ENCODE measurements around the gene LAMA4. TPM values are rescaled to one million over a fixed set of nuclear protein-coding genes. Genes with fewer than 3 reads are reported as not detected.

LAMA4 gene
- total and polyA plus RNA-seq, 4 donors = 2.1 to 6.0 (median 3.5) TPM

DNA sequence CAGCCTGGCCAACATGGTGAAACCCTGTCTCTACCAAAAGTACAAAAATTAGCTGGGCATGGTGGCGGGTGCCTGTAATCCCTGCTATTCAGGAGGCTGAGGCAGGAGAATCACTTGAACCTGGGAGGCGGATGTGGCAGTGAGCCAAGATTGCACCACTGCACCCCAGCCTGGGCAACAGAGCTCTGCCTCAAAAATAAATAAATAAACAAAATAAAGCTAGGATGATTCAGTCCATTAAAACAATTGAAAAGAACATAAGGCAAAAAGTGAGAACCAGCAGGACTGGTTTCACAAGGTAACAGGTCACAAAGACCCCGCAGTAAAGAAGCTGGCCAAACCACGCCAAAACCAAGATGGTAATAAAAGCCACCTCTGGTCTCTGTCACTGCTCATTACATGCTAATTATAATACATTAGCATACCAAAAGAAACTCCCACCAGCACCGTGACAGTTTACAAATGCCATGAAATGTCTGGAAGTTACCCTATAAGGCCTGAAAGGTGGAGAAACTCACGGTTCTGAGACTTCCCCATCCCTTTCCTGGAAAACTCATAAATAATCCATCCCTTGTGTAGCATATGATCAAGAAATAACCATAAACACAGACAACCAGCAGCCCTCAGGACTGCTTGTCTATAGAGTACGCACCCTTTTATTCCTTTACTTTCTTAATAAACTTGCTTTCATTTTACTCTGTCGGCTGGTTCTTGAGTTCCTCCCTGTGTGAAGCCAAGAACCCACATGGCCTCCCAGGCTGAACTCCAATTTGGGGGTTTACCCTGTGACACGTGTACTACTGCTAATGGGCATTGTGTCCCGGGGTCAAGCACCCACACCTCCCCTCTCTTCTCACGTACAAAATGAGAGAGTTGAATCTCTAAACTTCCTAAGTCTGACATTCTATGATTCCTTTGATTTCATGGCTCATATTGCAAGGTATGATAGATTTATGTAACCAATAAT, 10.2 kb downstream of the LAMA4 start:
- Histone ChIP-seq H3K9ac (ENCODE audit: low read depth in 1 of 2, low read length in 2 of 2) (no peak overlapping the region), H3K4me1 (ENCODE audit: control insufficient read depth in 4 of 4, insufficient read depth in 4 of 4, low read length in 3 of 4) (no peaks in the 10 kb centered on the region), H3K9me3 (ENCODE audit: control insufficient read depth in 4 of 4, low read length in 3 of 4) (no peaks in the 10 kb centered on the region), H3K27me3 (ENCODE audit: control insufficient read depth in 4 of 4, insufficient read depth in 4 of 4, low read length in 3 of 4) (no peaks in the 10 kb centered on the region), H3K4me3 (ENCODE audit: low read depth in 1 of 3, low read length in 3 of 3) (no peak overlapping the region), H3K36me3 (ENCODE audit: control insufficient read depth in 4 of 4, insufficient read depth in 3 of 4, low read depth in 1 of 4, low read length in 3 of 4) (no peaks in the 10 kb centered on the region), H3K27ac (ENCODE audit: low read depth in 1 of 2, low read length in 2 of 2) (peak overlapping the region in 1 of 2 donors; percentile 40)
- TF ChIP-seq RAD21 (IDR thresholded peaks at IDR 0.05) (no peak), HNF4A (conservative IDR thresholded peaks at IDR 0.05) (no peak), TAF1 (conservative IDR thresholded peaks at IDR 0.05) (no peak), RXRA (IDR thresholded peaks at IDR 0.05) (no peak), NR2F2 (IDR thresholded peaks at IDR 0.05) (no peak), FOXA1 (IDR thresholded peaks at IDR 0.05) (no peak), YY1 (IDR thresholded peaks at IDR 0.05) (no peak), GABPA (IDR thresholded peaks at IDR 0.05 in 1 of 2, conservative IDR thresholded peaks at IDR 0.05 in 1 of 2) (no peak), FOXA2 (IDR thresholded peaks at IDR 0.05) (no peak), HNF4G (IDR thresholded peaks at IDR 0.05) (no peak), JUND (IDR thresholded peaks at IDR 0.05) (no peak)
- TF ChIP-seq, protein P1, sequence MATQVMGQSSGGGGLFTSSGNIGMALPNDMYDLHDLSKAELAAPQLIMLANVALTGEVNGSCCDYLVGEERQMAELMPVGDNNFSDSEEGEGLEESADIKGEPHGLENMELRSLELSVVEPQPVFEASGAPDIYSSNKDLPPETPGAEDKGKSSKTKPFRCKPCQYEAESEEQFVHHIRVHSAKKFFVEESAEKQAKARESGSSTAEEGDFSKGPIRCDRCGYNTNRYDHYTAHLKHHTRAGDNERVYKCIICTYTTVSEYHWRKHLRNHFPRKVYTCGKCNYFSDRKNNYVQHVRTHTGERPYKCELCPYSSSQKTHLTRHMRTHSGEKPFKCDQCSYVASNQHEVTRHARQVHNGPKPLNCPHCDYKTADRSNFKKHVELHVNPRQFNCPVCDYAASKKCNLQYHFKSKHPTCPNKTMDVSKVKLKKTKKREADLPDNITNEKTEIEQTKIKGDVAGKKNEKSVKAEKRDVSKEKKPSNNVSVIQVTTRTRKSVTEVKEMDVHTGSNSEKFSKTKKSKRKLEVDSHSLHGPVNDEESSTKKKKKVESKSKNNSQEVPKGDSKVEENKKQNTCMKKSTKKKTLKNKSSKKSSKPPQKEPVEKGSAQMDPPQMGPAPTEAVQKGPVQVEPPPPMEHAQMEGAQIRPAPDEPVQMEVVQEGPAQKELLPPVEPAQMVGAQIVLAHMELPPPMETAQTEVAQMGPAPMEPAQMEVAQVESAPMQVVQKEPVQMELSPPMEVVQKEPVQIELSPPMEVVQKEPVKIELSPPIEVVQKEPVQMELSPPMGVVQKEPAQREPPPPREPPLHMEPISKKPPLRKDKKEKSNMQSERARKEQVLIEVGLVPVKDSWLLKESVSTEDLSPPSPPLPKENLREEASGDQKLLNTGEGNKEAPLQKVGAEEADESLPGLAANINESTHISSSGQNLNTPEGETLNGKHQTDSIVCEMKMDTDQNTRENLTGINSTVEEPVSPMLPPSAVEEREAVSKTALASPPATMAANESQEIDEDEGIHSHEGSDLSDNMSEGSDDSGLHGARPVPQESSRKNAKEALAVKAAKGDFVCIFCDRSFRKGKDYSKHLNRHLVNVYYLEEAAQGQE (IDR thresholded peaks at IDR 0.05) = no peak
- TF ChIP-seq, protein P2, sequence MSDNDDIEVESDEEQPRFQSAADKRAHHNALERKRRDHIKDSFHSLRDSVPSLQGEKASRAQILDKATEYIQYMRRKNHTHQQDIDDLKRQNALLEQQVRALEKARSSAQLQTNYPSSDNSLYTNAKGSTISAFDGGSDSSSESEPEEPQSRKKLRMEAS (IDR thresholded peaks at IDR 0.05) = no peak
- TF ChIP-seq, protein P3, sequence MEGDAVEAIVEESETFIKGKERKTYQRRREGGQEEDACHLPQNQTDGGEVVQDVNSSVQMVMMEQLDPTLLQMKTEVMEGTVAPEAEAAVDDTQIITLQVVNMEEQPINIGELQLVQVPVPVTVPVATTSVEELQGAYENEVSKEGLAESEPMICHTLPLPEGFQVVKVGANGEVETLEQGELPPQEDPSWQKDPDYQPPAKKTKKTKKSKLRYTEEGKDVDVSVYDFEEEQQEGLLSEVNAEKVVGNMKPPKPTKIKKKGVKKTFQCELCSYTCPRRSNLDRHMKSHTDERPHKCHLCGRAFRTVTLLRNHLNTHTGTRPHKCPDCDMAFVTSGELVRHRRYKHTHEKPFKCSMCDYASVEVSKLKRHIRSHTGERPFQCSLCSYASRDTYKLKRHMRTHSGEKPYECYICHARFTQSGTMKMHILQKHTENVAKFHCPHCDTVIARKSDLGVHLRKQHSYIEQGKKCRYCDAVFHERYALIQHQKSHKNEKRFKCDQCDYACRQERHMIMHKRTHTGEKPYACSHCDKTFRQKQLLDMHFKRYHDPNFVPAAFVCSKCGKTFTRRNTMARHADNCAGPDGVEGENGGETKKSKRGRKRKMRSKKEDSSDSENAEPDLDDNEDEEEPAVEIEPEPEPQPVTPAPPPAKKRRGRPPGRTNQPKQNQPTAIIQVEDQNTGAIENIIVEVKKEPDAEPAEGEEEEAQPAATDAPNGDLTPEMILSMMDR (IDR thresholded peaks at IDR 0.05; ENCODE audit: low read depth, low read length, missing input control) = no peak
- TF ChIP-seq, protein P4, sequence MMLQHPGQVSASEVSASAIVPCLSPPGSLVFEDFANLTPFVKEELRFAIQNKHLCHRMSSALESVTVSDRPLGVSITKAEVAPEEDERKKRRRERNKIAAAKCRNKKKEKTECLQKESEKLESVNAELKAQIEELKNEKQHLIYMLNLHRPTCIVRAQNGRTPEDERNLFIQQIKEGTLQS (IDR thresholded peaks at IDR 0.05) = no peak
- TF ChIP-seq, protein P5, sequence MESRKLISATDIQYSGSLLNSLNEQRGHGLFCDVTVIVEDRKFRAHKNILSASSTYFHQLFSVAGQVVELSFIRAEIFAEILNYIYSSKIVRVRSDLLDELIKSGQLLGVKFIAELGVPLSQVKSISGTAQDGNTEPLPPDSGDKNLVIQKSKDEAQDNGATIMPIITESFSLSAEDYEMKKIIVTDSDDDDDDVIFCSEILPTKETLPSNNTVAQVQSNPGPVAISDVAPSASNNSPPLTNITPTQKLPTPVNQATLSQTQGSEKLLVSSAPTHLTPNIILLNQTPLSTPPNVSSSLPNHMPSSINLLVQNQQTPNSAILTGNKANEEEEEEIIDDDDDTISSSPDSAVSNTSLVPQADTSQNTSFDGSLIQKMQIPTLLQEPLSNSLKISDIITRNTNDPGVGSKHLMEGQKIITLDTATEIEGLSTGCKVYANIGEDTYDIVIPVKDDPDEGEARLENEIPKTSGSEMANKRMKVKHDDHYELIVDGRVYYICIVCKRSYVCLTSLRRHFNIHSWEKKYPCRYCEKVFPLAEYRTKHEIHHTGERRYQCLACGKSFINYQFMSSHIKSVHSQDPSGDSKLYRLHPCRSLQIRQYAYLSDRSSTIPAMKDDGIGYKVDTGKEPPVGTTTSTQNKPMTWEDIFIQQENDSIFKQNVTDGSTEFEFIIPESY (IDR thresholded peaks at IDR 0.05) = no peak
- DNase-seq (ENCODE audit: low spot score) = no peak
- 81% methylated on average over 11 of the region's 11 CpGs for WGBS

Data from liver (tissue), 9 donors.